ENCODE results near the gene EPB41L4B. TPM values are rescaled to one million over a fixed set of nuclear protein-coding genes. Genes with fewer than 3 reads are reported as not detected.

Gene EPB41L4B
- polyA plus RNA-seq, 1 donor from 2014 or later: 4.1 TPM

GRCh38 chr9:109171926-109172325 lies 148.9 kb downstream of the EPB41L4B start:
- TF ChIP-seq REST (IDR thresholded peaks at IDR 0.05; ENCODE audit: borderline replicate concordance): no peak
- no peak for TF ChIP-seq TAF1 (IDR thresholded peaks at IDR 0.05; ENCODE audit: low read depth)
- no peak for TF ChIP-seq SMC3 (conservative IDR thresholded peaks at IDR 0.05; ENCODE audit: poor library complexity)
- no peak for TF ChIP-seq POLR2AphosphoS5 (IDR thresholded peaks at IDR 0.05)
- no peak for TF ChIP-seq RAD21 (conservative IDR thresholded peaks at IDR 0.05)
- no peak for TF ChIP-seq EP300 (conservative IDR thresholded peaks at IDR 0.05; ENCODE audit: poor library complexity, severe bottlenecking)
- no peak overlapping the region for H3K4me3 ChIP-seq (ENCODE audit: low read length)
- no peaks in the 10 kb centered on the region for H3F3A ChIP-seq (ENCODE audit: insufficient read depth, low read length, poor library complexity, severe bottlenecking)

DNA sequence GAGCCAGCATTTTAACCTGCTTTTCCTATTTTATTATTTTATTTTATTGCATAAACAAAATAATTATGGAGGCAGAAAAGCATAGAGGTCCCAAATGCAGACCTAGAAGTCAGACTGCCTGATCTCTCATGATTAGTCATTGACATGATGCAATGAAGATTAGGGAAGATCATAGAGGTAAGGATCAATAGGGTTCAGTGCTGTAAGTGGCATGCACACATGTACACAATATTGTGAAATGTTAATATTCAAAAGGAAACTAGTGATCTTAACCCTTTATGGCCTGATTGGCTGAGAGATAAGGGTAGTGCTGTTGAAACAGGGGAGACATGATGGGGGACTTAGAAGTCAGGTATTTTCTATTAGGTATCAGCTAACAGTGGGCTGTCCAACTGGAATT lies 152.7 kb downstream of the EPB41L4B start:
- Histone ChIP-seq H3K36me3 (ENCODE audit: insufficient read depth, low read length) (no peaks in the 10 kb centered on the region), H3K4me3 (ENCODE audit: low read length) (no peak overlapping the region), H3K4me2 (ENCODE audit: low read length) (no peak overlapping the region), H3K27ac (ENCODE audit: low read length) (no peak overlapping the region), H4K20me1 (ENCODE audit: insufficient read depth) (no peaks in the 10 kb centered on the region), H3K9me2 (ENCODE audit: insufficient read depth, low read length) (no peaks in the 10 kb centered on the region), H3K9me3 (ENCODE audit: low read length) (no peaks in the 10 kb centered on the region), H3F3A (ENCODE audit: insufficient read depth, low read length, poor library complexity, severe bottlenecking) (no peaks in the 10 kb centered on the region), H3K27me3 (ENCODE audit: insufficient read depth, low read depth, low read length) (peaks cover 19% of the 10 kb centered on the region), H3K79me2 (replicated peaks; ENCODE audit: insufficient read depth, low read length) (no peaks in the 10 kb centered on the region), H3K9ac (ENCODE audit: low read length) (no peak overlapping the region), H2AFZ (ENCODE audit: low read depth, low read length) (no peak overlapping the region)
- no peak for TF ChIP-seq TAF1 (IDR thresholded peaks at IDR 0.05; ENCODE audit: low read depth)
- no peak for TF ChIP-seq EP300 (conservative IDR thresholded peaks at IDR 0.05; ENCODE audit: poor library complexity, severe bottlenecking)
- TF ChIP-seq CTCF (IDR thresholded peaks at IDR 0.05; ENCODE audit: poor library complexity, severe bottlenecking): no peak
- no peak for TF ChIP-seq SMC3 (conservative IDR thresholded peaks at IDR 0.05; ENCODE audit: poor library complexity)
- TF ChIP-seq REST (IDR thresholded peaks at IDR 0.05; ENCODE audit: borderline replicate concordance): no peak
- no peak for TF ChIP-seq MXI1 (conservative IDR thresholded peaks at IDR 0.05; ENCODE audit: poor library complexity, severe bottlenecking)

More at GRCh38 chr9:109171926-109172325, 148.9 kb downstream of the EPB41L4B start:
- Histone ChIP-seq H3K36me3 (ENCODE audit: insufficient read depth, low read length) (no peaks in the 10 kb centered on the region), H3K27me3 (ENCODE audit: insufficient read depth, low read depth, low read length) (peaks cover 12% of the 10 kb centered on the region), H3K4me2 (ENCODE audit: low read length) (no peak overlapping the region), H3K27ac (ENCODE audit: low read length) (no peak overlapping the region), H3K9me2 (ENCODE audit: insufficient read depth, low read length) (no peaks in the 10 kb centered on the region), H3K9me3 (ENCODE audit: low read length) (no peaks in the 10 kb centered on the region), H3K9ac (ENCODE audit: low read length) (no peak overlapping the region), H3K79me2 (replicated peaks; ENCODE audit: insufficient read depth, low read length) (no peaks in the 10 kb centered on the region), H4K20me1 (ENCODE audit: insufficient read depth) (no peaks in the 10 kb centered on the region), H2AFZ (ENCODE audit: low read depth, low read length) (no peak overlapping the region)

All from neural cell (in vitro differentiated cells).